GM12865 (cell line): ENCODE results near the gene TMEM134.
A peak's percentile ranks its signal among the peaks of the same experiment; 100 is the strongest.

Source experiments
- DNase-seq: peaks from one replicate; pipeline ENCODE4 v3.0.0; 2010; ENCODE audit warnings: low read depth
- H3K4me3 ChIP-seq: 2 replicates; pipeline ENCODE4 v1.5.1; 2011; ENCODE audit warnings: mild to moderate bottlenecking, low read depth, low read length, control low read depth
- TF ChIP-seq, protein P1 (sequence below): IDR thresholded peaks from 2 replicates; pipeline ENCODE4 v1.5.1; 2011; ENCODE audit warnings: low read length, control low read depth, low read depth, inconsistent platforms; ENCODE audit not compliant: insufficient read depth; ENCODE audit errors: missing control alignments

The TMEM134 gene

GRCh38 chr11:67507864-67508485 is 38.9 kb upstream of the TMEM134 start, which contains the start of gene CDK2AP2:
TSS of gene CDK2AP2 (minus strand) at chr11:67508162. CDS start at chr11:67508082, 80 bp downstream.
- TF ChIP-seq, protein P1, sequence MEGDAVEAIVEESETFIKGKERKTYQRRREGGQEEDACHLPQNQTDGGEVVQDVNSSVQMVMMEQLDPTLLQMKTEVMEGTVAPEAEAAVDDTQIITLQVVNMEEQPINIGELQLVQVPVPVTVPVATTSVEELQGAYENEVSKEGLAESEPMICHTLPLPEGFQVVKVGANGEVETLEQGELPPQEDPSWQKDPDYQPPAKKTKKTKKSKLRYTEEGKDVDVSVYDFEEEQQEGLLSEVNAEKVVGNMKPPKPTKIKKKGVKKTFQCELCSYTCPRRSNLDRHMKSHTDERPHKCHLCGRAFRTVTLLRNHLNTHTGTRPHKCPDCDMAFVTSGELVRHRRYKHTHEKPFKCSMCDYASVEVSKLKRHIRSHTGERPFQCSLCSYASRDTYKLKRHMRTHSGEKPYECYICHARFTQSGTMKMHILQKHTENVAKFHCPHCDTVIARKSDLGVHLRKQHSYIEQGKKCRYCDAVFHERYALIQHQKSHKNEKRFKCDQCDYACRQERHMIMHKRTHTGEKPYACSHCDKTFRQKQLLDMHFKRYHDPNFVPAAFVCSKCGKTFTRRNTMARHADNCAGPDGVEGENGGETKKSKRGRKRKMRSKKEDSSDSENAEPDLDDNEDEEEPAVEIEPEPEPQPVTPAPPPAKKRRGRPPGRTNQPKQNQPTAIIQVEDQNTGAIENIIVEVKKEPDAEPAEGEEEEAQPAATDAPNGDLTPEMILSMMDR = no peak

GRCh38 chr11:67507242-67507863 is 38.3 kb upstream of the TMEM134 start:
- TF ChIP-seq, protein P1 = no peak

More at GRCh38 chr11:67507864-67508485, 38.9 kb upstream of the TMEM134 start, which contains the start of gene CDK2AP2:
- peak within 1 kb of the TSS; percentile 79 for H3K4me3 ChIP-seq
- peak; percentile 100 for DNase-seq

DNA sequence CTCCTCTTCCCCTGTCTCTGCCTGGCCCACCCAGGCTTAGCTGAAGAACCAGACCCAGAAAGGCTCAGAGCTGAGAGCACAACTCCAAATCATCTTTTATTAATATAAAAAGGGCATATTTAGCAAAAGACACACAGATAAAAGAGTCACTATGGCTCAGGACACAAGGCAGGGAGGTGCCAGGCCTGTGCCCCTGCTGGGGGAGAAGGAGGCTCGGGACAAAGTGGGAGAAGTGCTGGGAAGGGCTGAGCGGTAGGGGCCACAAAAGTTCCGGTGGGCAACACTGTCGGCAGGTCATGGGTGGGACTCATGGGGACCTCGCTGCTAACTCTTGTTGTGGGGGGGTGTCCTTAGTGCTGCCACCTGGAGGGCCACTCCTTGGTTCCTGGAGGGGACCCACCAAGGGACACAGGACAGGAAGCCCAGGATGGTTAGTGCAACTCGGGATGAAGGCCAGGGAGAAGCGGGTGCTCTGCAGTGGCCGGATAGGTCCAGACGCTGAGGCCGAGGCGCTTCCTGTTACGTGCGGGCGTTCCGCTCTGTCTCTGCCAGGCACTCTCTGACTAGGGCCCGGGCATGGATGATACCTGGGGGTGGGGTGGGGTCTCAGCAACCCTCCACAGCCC is 37.5 kb upstream of the TMEM134 start:
- peak overlapping the region; percentile 89 for H3K4me3 ChIP-seq
- TF ChIP-seq, protein P1 = no peak
- no peak for DNase-seq

More at GRCh38 chr11:67507242-67507863, 38.3 kb upstream of the TMEM134 start:
- DNase-seq = no peak
- H3K4me3 ChIP-seq = peak overlapping the region; percentile 79

DNA sequence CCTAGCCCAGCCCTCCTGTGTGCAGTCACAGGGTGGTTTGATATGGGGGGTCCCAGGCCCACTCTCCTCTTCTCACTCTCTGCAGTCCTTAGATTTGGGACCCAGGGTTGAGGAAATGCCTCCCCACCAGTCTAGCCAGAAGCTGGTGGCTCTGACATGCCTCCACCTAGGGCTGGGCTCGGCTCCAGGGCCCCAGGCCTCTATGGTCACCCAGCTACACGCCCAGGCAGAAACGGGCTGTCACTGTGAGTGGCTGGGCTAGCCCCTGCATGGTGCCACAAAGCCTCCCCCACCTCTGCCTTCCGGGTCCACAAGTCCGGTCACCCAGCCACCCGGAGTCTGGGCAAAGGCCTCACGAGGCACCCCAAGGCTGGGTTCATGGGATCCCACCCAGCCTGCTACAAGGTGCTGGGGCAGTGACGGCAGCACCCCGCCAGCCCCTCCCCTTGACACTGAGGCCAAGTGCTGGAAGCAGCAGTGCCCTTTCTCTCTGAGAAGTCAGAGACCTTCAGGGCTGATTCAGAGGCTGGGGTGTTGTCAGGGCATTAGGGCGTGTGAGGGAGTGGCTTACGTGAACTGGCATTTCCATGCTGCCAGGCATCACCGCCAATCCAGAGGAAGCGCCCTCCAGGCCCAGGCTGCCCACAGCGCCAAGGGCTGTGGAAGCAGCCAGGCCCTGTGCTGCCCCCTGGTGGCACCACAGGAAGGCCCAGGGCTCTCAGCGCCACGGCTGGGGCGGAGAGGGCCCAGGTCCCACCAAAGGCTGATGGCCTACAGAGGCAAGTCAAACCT is 36.8 kb upstream of the TMEM134 start:
- H3K4me3 ChIP-seq = peak overlapping the region; percentile 89
- TF ChIP-seq, protein P1 = peak; percentile 94
- peak; percentile 90 for DNase-seq

DNA sequence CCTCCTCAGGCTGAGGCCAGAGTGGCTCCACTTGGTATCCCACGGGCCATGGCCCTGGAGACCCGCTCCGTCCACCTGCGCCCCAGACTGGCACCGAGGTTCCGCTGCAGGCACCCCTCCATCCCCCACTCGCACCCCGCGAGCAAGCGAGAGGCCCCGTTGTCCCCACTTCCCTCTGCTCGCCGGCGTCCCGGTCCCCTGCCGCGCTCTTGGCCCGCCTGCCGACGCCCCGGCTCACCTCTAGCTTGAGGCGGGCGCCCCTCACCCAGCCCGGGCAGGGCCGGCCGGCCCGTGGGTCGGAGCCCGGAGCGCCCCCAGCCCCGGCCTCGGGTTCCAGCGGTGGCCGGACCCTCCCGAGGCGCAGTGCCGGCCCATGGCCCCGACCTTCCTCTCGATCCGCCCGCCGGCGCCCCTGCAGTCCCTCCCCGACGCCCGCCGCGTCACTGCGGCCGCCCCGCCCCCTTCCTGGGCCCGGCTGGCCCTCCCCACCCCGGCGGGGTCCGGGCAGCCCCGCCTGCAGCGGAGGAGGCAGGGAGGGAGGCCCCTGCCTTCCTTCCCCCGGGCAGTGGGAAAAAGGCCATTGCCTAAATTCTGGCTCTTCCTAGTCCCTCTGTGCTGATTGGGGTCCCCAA is 36.0 kb upstream of the TMEM134 start, which contains the start of gene PITPNM1:
TSS of gene PITPNM1 (minus strand) at position 414 of the 632 bp plus-strand sequence. CDS start 1,183 bp downstream, outside the sequence.
- peak; percentile 77 for DNase-seq
- TF ChIP-seq, protein P1 = no peak
- peak within 1 kb of the TSS; percentile 89 for H3K4me3 ChIP-seq
